CD4-positive, alpha-beta T cell (primary cell): Measurements from ENCODE around the gene SRSF10. TPM values are rescaled to one million over a fixed set of nuclear protein-coding genes. Genes with fewer than 3 reads are reported as not detected.
"Not testable (repeated sequence)": the region's sequence is repeated elsewhere in the genome, so short reads cannot be mapped to it uniquely, and the experiment has no call there.

Source experiments
- ATAC-seq: fragments of 200-7000 bp; cut with Tn5 transposase; one replicate; pipeline ENCODE4 v1.10.0; 2022; ENCODE audit warnings: mild to moderate bottlenecking; ENCODE audit not compliant: poor library complexity
- CTCF ChIA-PET: fragments of 350-600 bp; sonication (Branson Sonifier 250); formaldehyde crosslinking; loops from one replicate; lab custom pipeline; 2021; ENCODE audit warnings: antibody characterized with exemption, inconsistent platforms; lab: Charles Lee
- POLR2A ChIA-PET: fragments of 350-600 bp; sonication (Branson Sonifier 250); formaldehyde crosslinking; loops from one replicate; lab custom pipeline; 2021; ENCODE audit warnings: antibody characterized with exemption, inconsistent platforms; lab: Charles Lee
- DNase-seq, 14 experiments: peaks; one replicate each; pipeline ENCODE4 v3.0.0-alpha.2; 2013 to 2020; ENCODE audit warnings: mixed read lengths in 2 of 14
- H3K27ac ChIP-seq, 2 donors: one replicate each; pipeline versions ENCODE4 v1.5.1 to v1.7.0; 2013; ENCODE audit warnings: low read length in 2 of 2, low read depth in 1 of 2, mild to moderate bottlenecking in 1 of 2
- H3K27me3 ChIP-seq, 2 experiments: 1 replicate in 1 of 2; 2 replicates in 1 of 2; pipeline versions ENCODE4 v1.6.1 to v1.7.0; 2013; ENCODE audit warnings: low read length in 2 of 2, control low read depth in 1 of 2, mild to moderate bottlenecking in 1 of 2, moderate library complexity in 1 of 2; ENCODE audit not compliant: insufficient read depth in 2 of 2, control insufficient read depth in 1 of 2
- H3K36me3 ChIP-seq: one replicate; pipeline ENCODE4 v1.6.1; 2013; ENCODE audit warnings: low read length, control low read depth; ENCODE audit not compliant: insufficient read depth
- H3K4me1 ChIP-seq: one replicate; pipeline ENCODE4 v1.6.1; 2013; ENCODE audit warnings: low read length, control low read depth; ENCODE audit not compliant: insufficient read depth
- H3K4me3 ChIP-seq: one replicate; pipeline ENCODE4 v1.5.1; 2013; ENCODE audit warnings: mild to moderate bottlenecking, low read length, moderate library complexity
- H3K9me3 ChIP-seq, 2 experiments: 1 replicate in 1 of 2; 2 replicates in 1 of 2; pipeline versions ENCODE4 v1.6.1 to v1.7.0; 2013; ENCODE audit warnings: low read length in 2 of 2, mild to moderate bottlenecking in 2 of 2, control low read depth in 1 of 2, moderate library complexity in 1 of 2; ENCODE audit not compliant: control insufficient read depth in 1 of 2, insufficient read depth in 1 of 2
- H3K27ac Mint-ChIP-seq: one replicate; pipeline ENCODE4 v1.8.0; 2020; ENCODE audit warnings: mixed read lengths
- H3K27me3 Mint-ChIP-seq: one replicate; pipeline ENCODE4 v1.8.0; 2021; ENCODE audit warnings: mixed read lengths
- H3K36me3 Mint-ChIP-seq: one replicate; pipeline ENCODE4 v1.8.0; 2021; ENCODE audit warnings: low read depth, mixed read lengths
- H3K4me1 Mint-ChIP-seq: one replicate; pipeline ENCODE4 v1.8.0; 2021; ENCODE audit warnings: low read depth, mixed read lengths
- H3K4me3 Mint-ChIP-seq: one replicate; pipeline ENCODE4 v1.8.0; 2020; ENCODE audit warnings: mild to moderate bottlenecking, mixed read lengths
- H3K9me3 Mint-ChIP-seq: one replicate; pipeline ENCODE4 v1.8.0; 2020; ENCODE audit warnings: mixed read lengths
- intact Hi-C, 2 experiments: fragments of 100-400 bp; cut with DNase I in 1 of 2; cut with micrococcal nuclease in 1 of 2; formaldehyde crosslinking; loops; one replicate each; pipeline versions ENCODE4 v1.15.1 to v1.9.0; 2023 to 2025; cut with DNase I, micrococcal nuclease
- total RNA-seq, 174 experiments: library from RNA in 2 of 174; stranded (reverse) in 2 of 174; gene quantifications; one replicate each; pipeline ENCODE4 v1.2.3 and lab custom pipeline; 2021 to 2026
- TF ChIP-seq, protein P1 (sequence below): fragments of 200-600 bp; IDR thresholded peaks from one replicate; pipeline ENCODE4 v1.8.0; 2022; ENCODE audit warnings: antibody characterized with exemption, mild to moderate bottlenecking

SRSF10 gene
- total RNA-seq, 2 experiments from 2014 or later, result 346 to 356 TPM

DNA sequence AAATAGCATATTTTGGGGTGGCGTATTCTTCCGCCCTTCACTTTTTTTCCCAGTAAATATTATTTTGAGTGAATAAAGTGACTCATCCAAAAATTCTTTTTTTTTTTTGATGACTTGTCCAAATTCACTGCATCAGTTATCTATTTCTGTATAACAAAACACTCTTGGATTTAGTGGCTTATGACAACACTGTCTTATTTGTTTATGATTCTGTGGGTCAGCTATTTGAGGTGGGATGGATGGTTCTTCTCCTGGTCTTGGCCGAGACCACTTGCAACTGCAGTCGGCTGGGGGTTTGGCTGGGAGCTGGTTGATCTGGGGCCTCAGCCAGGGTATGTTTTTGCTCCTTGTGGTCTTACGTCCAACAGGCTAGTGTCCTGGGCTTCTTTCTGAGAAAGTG lies 39.9 kb upstream of the SRSF10 start:
- H3K36me3 ChIP-seq, result no peaks in the 10 kb centered on the region
- no peaks in the 10 kb centered on the region for H3K9me3 ChIP-seq
- H3K27ac Mint-ChIP-seq, result no peak overlapping the region
- H3K27me3 Mint-ChIP-seq, result no peaks in the 10 kb centered on the region
- ATAC-seq (no peak), DNase-seq (no peak)
- TF ChIP-seq, protein P1, sequence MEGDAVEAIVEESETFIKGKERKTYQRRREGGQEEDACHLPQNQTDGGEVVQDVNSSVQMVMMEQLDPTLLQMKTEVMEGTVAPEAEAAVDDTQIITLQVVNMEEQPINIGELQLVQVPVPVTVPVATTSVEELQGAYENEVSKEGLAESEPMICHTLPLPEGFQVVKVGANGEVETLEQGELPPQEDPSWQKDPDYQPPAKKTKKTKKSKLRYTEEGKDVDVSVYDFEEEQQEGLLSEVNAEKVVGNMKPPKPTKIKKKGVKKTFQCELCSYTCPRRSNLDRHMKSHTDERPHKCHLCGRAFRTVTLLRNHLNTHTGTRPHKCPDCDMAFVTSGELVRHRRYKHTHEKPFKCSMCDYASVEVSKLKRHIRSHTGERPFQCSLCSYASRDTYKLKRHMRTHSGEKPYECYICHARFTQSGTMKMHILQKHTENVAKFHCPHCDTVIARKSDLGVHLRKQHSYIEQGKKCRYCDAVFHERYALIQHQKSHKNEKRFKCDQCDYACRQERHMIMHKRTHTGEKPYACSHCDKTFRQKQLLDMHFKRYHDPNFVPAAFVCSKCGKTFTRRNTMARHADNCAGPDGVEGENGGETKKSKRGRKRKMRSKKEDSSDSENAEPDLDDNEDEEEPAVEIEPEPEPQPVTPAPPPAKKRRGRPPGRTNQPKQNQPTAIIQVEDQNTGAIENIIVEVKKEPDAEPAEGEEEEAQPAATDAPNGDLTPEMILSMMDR, result no peak
- no peaks in the 10 kb centered on the region for H3K4me1 Mint-ChIP-seq
- H3K4me3 ChIP-seq, result no peak overlapping the region
- H3K9me3 Mint-ChIP-seq, result no peaks in the 10 kb centered on the region
- POLR2A ChIA-PET, result no interaction called here
- H3K36me3 Mint-ChIP-seq, result no peaks in the 10 kb centered on the region
- H3K27ac ChIP-seq, result no peak overlapping the region
- no peaks in the 10 kb centered on the region for H3K27me3 ChIP-seq
- no peak overlapping the region for H3K4me3 Mint-ChIP-seq
- no peaks in the 10 kb centered on the region for H3K4me1 ChIP-seq
- CTCF ChIA-PET, result no interaction called here
- intact Hi-C loops, result no loop called here

DNA sequence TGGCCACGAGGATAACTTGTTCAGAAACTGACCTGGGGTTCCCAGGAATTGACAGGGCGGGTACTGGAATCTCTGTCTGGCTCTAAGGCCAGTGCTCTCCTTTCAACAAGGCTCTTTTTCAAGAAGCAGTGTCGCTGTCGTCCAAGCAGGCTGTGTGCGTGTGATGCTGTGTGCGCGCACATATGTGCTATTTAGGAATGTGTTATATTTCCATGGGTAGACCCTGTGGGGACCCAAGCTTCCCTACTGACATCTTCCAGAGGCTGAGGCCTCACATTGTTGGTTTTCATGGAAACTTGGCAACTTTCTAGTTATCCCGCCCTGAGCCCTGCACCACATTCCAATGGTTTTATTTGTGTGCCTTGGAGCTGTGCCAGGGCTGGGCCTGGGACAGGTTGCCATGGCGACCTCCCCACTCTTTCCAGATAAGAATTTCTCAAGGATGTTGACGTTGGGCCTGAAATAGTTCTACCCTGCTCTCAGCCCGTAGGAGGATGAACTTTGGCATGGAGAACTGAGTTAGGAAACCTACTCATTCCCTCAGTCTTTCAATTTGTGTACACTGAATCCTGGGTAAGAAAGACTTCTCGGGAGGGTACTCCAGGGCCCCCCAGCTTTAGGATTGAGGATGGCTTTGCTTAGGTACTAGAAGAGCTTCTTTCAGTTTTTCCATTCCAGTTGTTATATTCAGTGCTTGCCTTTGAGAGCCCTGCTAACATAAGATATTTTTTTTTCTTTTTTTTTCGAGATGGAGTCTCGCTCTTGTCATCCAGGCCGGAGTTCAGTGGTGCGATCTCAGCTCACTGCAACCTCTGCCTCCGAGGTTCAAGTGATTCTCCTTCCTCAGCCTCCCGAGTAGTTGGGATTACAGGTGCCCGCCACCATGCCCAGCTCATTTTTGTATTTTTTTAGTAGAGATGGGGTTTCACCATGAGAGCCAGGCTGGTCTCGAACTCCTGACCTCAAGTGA lies 38.8 kb upstream of the SRSF10 start:
- POLR2A ChIA-PET, result no interaction called here
- Histone ChIP-seq H3K9me3 (no peaks in the 10 kb centered on the region), H3K36me3 (no peaks in the 10 kb centered on the region), H3K4me3 (no peak overlapping the region), H3K27me3 (no peaks in the 10 kb centered on the region), H3K27ac (no peak overlapping the region), H3K4me1 (no peaks in the 10 kb centered on the region)
- Mint-ChIP-seq H3K36me3 (no peaks in the 10 kb centered on the region), H3K4me1 (no peaks in the 10 kb centered on the region), H3K9me3 (no peaks in the 10 kb centered on the region), H3K27me3 (peaks cover 2% of the 10 kb centered on the region), H3K27ac (no peak overlapping the region), H3K4me3 (no peak overlapping the region)
- intact Hi-C loops, result no loop called here
- ATAC-seq (no peak), DNase-seq (no peak)
- TF ChIP-seq, protein P1, result no peak
- CTCF ChIA-PET, result no interaction called here

DNA sequence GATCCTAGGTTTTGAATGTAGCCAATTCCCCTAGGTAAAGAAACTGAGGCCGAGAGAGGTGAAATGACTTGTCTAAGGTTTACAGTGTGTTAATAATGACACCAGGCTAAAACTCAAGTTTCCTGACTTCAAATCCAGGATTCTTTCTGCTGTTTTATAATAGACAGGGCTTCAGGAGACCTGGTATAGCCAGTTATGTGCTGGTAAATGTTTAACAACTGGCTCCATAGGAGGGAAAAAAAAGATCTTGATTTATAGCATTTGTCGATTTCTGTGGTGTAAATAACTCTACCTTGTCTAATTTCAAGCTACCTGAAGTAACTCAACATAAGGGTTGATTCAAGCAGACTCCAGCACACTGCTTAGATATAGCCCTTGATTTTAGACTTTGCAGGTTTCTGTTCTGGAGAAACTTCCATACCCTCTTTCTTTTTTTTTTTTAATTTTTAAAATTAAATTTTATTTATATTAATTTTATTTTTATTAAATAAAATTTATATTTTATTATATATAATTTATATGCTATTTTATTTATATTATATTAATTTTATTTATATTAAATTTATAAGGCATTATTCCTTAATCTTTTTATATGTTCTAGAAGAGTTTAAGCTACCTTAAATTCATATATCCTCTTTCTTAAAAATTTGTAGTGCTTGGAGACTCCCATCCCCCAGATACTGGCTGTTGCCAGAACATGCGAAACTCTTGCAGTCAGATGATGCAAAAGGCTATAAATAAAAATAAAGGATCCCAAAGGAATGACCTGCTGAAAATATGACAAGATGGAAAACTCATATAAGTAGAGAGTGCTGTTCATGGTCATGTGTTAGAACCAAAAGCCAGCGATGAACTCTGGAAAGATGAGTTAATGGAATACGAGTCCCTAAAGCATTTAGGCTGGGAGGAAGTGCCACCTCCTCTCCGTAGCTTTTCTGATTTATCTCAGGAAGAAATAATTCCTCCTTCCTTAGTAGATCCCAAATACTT lies 35.4 kb upstream of the SRSF10 start:
- no peak overlapping the region for H3K27ac Mint-ChIP-seq
- no peaks in the 10 kb centered on the region for H3K9me3 Mint-ChIP-seq
- H3K27me3 Mint-ChIP-seq, result peaks cover 9% of the 10 kb centered on the region
- no peak for ATAC-seq
- no peaks in the 10 kb centered on the region for H3K4me1 ChIP-seq
- H3K4me3 Mint-ChIP-seq, result no peak overlapping the region
- no peak overlapping the region for H3K4me3 ChIP-seq
- intact Hi-C loops, result no loop called here
- no peaks in the 10 kb centered on the region for H3K4me1 Mint-ChIP-seq
- no peak overlapping the region for H3K27ac ChIP-seq
- DNase-seq, result no peak
- H3K27me3 ChIP-seq, result peaks cover 0 to 3% of the 10 kb centered on the region in 2 experiments
- TF ChIP-seq, protein P1, result no peak
- H3K9me3 ChIP-seq, result no peaks in the 10 kb centered on the region
- ChIA-PET CTCF (no interaction called here), POLR2A (no interaction called here)
- no peaks in the 10 kb centered on the region for H3K36me3 Mint-ChIP-seq
- no peaks in the 10 kb centered on the region for H3K36me3 ChIP-seq

DNA sequence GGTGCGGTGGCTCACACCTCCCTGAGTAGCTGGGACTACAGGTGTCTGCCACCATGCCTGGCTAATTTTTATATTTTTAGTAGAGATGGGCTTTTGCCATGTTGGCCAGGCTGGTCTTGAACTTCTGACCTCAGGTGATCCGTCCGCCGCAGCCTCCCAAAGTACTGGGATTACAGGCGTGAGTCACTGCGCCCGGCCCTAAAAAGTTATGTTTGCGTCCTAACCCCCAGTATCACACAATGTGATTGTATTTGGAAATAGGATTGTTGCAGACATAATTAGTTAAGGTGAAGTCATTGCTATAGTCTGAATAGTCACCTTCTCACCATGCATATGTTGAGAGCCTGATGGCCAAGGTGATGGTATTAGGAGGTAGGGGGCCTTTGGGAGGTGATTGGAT lies 32.8 kb upstream of the SRSF10 start:
- H3K9me3 Mint-ChIP-seq, H3K36me3 Mint-ChIP-seq, H3K4me1 Mint-ChIP-seq, intact Hi-C loops, ATAC-seq, H3K9me3 ChIP-seq, H3K36me3 ChIP-seq, CTCF ChIA-PET, H3K27ac ChIP-seq, H3K4me3 Mint-ChIP-seq, H3K4me1 ChIP-seq, POLR2A ChIA-PET, H3K4me3 ChIP-seq, DNase-seq, H3K27ac Mint-ChIP-seq: not testable (repeated sequence)
- peaks cover 0 to 10% of the 10 kb centered on the region in 2 experiments for H3K27me3 ChIP-seq
- peaks cover 19% of the 10 kb centered on the region for H3K27me3 Mint-ChIP-seq
